GM10266 (cell line): Measurements from ENCODE around the gene PGAM2.

Experiments
- DNase-seq: peaks from one replicate; pipeline ENCODE4 v3.0.0; 2012; ENCODE audit errors: extremely low spot score
- CTCF ChIP-seq: IDR thresholded peaks from 2 replicates; pipeline ENCODE4 v1.5.1; 2012; ENCODE audit warnings: mild to moderate bottlenecking, low read depth; ENCODE audit not compliant: control insufficient read depth, insufficient read depth; ENCODE audit errors: missing control alignments

PGAM2 gene

DNA sequence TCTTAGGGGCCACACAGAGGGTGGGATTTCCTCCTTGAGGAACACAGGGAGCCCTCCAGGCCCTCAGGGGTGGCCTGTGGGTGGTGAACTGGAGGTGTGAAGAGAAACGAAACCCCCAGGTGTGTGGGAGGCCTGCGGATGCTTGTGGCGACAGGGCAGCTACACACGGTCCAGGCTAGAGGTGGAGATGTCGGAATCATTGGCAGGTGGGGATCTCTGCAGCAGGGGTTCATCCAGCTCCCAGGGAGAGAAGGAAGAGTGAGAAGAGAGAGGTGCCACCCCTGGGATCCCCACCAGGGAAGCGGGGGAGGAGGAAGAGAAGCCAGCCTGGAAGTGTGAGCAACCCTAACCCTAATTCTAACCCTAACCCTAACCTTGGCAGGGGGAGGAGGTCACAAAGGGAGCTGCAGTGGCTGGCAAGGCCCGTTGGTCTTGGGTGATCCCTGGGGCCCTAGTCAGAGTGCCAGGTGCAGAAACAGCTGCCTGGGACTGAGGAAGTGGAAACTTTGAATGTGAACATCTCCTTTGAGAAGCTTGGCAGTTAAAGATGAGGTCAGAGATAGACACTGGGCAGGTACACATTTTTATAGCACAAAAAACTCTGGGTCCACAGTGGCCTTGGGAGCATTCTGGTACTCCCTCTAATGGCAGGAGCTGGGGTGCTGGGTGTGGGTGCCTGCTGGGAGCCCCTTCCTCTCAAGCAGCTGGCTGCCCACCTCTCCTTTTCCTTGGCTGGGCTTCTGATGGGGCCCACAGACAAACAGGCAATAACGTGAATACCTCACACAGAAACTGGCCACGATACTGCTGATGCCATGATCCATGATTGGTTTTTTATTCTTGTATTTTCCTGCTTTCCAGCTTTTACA, 31.9 kb upstream of the PGAM2 start:
- DNase-seq, result no peak
- TF ChIP-seq CTCF, result no peak

GRCh38 chr7:44096326-44096881, 31.0 kb upstream of the PGAM2 start:
- no peak for DNase-seq
- TF ChIP-seq CTCF, result no peak

DNA sequence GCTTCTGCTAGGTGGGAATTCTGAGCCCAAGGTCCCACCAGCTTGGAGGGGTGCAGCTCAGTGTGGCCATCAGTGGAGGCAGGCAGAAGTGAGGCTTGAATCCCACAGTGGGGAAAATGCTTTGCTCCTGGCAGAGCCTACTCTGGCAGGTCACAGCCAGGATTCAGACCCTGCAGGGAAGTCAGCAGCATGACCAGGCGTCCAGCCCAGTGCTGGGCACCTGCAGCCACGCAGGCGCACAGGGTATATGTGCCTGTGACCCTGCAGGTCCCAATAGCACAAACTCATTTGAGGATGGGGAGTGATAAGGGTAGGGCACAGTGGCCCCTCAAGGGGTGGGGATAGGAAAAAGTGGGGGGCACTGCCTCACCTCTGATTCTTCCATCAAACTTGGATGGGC, 30.4 kb upstream of the PGAM2 start:
- TF ChIP-seq CTCF, result no peak
- DNase-seq, result no peak

DNA sequence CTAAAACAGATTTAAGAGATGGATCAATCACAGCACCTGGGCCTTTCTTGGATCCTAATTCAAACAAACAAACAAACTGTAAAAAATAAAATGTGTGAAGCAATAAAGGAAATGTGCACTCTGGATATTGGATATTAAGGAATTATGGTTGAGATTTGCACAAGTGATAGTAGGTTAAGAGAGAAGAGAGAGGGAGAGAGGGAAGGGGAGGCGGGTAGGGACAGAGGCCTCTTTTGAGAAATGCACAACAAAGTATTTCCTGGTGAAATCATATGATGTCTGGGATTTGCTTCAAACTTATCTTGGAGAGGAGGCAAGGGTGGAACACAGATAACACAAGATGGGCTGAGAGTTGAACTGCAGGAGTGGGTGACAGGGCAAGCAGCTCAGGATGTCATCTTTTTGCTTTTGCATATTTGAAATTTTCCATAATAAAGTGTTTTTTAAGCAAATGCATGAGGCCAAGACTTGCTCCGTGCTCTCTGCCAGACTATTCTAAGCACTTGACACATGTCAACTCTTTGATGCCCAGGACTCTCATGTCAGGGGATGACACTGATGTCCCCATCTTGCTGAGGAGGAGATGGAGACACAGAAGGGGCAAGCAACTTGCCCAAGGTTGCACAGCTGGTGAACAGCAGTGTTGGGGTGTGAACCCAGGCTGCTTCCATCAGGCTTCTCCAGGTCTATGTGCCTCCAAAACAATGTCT, 29.7 kb upstream of the PGAM2 start:
- no peak for DNase-seq
- no peak for TF ChIP-seq CTCF

DNA sequence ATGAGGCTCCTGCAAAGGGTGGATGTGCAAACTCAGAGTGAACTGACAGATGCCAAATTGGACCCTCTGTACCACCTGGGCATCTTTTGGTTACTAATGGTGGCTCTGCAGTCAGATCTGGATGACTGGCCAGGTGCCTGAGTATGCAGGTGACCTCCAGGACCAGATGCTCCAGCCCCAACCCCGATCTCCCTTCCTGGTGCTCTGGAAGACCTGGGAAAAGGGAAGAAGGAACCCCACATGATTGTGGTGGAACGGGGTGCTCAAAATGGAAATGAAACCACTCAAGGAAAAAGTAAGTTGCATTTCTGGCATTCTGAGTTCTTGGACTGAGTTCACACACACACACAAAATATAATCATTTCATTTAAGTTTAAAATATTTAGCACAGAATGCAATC, 29.0 kb upstream of the PGAM2 start:
- no peak for DNase-seq
- TF ChIP-seq CTCF, result no peak

DNA sequence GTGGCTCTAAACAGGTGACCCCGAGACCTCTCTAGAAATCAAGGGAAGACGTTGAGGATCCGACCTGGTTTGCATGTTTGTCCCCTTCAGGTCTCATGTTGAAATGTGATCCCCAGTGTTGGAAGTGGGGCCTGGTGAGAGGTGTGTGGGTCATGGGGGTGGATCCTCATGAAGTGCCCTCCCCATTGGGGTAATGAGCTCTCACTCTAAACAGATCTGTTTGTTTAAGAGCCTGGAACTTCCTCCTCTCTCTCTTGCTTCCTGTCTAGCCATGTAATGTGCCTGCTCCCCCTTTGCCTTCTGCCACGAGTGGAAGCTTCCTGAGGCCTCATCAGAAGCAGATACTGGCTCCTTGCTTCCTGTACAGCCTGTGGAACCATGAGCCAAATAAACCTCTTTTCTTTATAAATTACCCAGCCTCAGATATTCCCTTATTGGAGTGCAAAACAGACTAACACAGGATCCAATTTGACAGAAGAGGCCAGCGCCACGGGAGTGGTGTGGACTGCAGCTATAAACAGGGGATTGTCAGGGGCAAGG, 27.8 kb upstream of the PGAM2 start:
- DNase-seq, result no peak
- TF ChIP-seq CTCF, result no peak
